GM18907 (cell line): ENCODE measurements around the gene UAP1L1.
"Not testable (repeated sequence)": the region's sequence is repeated elsewhere in the genome, so short reads cannot be mapped to it uniquely, and the experiment has no call there.

Source experiments
- ATAC-seq: cut with Tn5 transposase; IDR thresholded peaks from one replicate; pipeline ENCODE4 v1.9.1; 2021; ENCODE audit warnings: mild to moderate bottlenecking, moderate library complexity; ENCODE audit not compliant: unreplicated experiment

UAP1L1 gene

GRCh38 chr9:137055385-137056364, 21.6 kb upstream of the UAP1L1 start:
- no peak for ATAC-seq

GRCh38 chr9:137056739-137057415, 20.4 kb upstream of the UAP1L1 start:
- ATAC-seq = no peak

- ATAC-seq = no peak
These were observed 19.8 kb upstream of the UAP1L1 start for GRCh38 chr9:137057545-137057944.

- no peak for ATAC-seq
These were observed 18.6 kb upstream of the UAP1L1 start for GRCh38 chr9:137058521-137059234.

GRCh38 chr9:137062384-137062783, 14.9 kb upstream of the UAP1L1 start:
- no peak for ATAC-seq

- not testable (repeated sequence) for ATAC-seq
These were observed 14.5 kb upstream of the UAP1L1 start for GRCh38 chr9:137062798-137063197.

GRCh38 chr9:137063311-137064026, 13.8 kb upstream of the UAP1L1 start:
- ATAC-seq = no peak

GRCh38 chr9:137064027-137064879, 13.1 kb upstream of the UAP1L1 start:
- ATAC-seq = no peak

GRCh38 chr9:137064880-137065164, 12.5 kb upstream of the UAP1L1 start:
- no peak for ATAC-seq

- ATAC-seq = no peak
These were observed 11.9 kb upstream of the UAP1L1 start for GRCh38 chr9:137065336-137065967.

- ATAC-seq = no peak
These were observed 11.0 kb upstream of the UAP1L1 start for GRCh38 chr9:137066096-137066861.

- ATAC-seq = peak; percentile 45
These were observed 9.3 kb upstream of the UAP1L1 start for GRCh38 chr9:137067860-137068538.

- no peak for ATAC-seq
These were observed 8.5 kb upstream of the UAP1L1 start for GRCh38 chr9:137068539-137069507.

- peak; percentile 13 for ATAC-seq
These were observed 7.7 kb upstream of the UAP1L1 start for GRCh38 chr9:137069508-137070091.

- peak; percentile 63 for ATAC-seq
These were observed 7.0 kb upstream of the UAP1L1 start, which contains the start of gene SAPCD2 for GRCh38 chr9:137070201-137070905. Gene SAPCD2 (minus strand): TSS chr9:137070557. CDS start chr9:137070460, 97 bp downstream.

- peak; percentile 4 for ATAC-seq
These were observed 6.4 kb upstream of the UAP1L1 start for GRCh38 chr9:137070906-137071275.
